GM10847 (cell line): ENCODE data around the gene MYO1E.

Experiments used
- POLR2A ChIP-seq: IDR thresholded peaks from 2 replicates; pipeline ENCODE4 v1.6.1; 2011; ENCODE audit not compliant: insufficient read length; ENCODE audit errors: extremely low read depth

Gene MYO1E

DNA sequence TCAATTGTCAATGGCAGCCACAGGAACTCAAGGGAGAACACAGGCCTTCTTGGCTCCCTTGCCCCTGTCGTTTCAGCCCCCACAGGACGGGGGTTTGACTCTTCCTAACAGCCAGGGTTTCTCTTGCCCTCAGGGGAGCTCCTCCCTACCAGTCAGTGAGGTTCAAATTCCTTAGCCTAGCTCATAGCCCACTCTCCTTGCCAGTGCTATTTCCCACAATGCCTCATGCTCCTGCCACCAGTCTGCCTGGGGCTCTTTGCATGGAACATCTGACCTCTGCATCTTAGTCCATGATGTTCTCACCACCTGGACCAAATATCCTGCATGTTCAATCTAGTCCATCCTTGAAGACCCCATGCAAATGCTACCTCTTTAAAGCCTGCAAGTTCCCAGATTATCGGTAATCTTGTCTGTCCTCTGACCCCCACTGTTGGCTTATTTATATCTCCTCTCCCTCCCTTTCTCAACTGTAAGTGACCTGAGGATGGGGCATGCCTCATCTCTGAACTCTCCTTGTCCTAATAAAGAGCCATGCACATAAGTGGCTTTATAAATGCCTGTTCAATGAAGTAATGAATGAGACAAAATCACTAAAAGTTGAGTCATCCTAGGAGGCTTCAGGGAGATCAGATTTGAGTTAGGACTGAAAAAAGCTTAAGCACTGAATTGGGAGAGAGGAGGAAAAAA is 78.0 kb downstream of the MYO1E start:
- TF ChIP-seq POLR2A, result no peak

DNA sequence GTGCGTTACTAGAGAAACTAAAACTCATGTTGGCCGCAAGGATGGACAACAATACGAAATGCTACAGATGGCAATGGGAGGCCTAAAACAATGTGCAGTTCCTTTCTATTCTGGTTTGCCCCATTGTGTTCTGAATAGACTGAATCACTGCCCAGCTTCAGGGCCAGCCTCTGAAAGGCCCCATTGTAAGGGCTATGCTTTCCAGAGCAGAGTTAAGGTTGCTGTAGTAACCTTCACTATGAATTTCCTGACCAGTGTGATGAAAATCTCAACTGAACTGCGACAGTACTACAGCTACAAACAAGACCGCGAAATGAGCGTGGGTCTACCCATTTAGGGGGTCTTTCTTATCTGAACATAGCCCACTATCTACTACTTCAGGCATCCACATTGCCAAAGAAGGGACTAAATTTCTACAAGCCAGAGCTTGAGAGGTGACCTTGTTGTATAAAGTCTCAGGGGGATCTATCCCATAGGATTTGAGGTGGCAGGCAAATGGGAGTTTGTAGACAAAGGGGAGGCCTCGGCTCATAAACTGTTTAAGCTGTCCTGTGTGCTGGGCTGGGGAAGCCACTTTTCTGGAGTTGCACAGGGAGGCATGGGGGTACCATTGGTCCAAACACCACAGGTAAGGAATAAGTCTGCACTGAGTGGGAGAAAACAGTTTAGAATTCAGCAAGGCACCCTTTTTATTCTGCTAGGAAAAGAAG is 80.1 kb downstream of the MYO1E start:
- no peak for TF ChIP-seq POLR2A

DNA sequence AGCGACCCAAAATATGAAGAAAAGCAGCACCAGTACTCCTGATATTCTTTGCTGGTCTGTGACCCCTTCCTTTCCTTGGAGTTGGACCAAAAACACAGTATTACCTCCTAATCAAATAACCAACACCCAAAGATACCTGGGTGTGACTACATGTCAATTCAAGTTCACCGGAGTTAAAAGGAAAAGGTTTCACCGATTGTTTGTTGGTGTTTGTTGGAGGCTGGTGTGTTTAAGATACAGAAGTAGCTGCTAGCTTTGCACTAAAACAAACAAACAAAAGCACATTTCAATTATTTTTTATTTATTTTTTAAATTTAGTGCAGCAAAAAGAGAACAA is 81.5 kb downstream of the MYO1E start:
- no peak for TF ChIP-seq POLR2A

DNA sequence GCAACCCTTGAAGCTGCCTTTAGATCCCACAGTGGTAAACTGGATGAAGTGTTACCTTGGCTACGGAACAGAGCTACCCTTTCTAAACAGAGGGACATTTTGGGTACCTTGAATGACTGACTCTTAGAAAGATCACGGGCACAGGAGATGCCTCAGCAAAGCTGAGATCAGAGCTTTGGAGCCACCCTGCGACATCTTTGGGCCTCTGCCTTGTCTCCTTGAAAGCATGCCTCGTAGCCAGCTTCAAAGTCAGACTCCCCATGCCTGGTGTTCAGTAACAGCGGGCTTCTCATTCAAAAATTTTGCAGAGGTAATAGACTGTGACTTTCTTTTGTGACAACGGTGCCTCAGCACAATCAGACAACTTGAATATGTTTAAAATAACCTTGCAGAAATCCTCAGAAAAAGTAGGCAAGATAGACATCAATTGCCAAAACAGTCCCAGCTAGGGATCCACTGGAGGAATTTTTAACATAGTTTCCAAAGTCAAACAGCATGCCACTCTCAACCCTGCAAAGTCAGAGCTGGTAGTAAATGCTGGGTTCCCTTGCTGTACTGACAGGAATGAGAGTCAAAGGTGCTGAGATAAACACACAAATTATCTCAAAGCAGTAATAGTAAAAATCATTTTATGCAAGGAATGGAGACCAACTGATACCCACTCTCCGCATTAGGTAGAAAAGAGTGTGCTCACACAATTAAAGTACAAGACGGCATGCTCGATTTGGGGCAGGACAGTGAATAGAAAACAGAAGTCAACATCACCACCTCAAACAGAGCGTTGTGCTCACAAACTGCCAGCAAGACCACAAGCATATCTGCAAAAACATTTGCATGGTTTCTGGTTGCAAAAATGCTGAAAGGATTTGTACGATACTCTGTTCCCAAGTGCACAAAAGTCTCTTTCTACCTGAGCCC is 82.1 kb downstream of the MYO1E start:
- TF ChIP-seq POLR2A, result no peak

DNA sequence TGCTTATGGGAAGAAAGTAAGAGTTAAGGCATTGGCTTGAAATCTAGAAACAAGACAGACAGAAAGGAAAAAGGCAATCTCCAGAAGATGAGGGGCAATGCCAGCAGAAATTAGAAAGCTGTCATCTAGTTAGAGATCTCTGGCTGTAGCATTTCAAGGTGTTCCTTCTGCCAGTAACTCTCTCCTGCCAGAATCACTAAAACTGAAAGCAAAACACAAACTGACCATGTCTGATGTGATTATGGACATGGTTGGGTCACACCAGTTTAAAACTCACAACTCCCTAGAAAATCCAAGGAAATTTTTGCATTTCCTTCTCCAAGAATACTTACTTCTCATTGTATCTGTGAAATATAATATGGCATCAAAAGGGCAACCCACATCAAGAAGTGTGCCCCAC is 83.1 kb downstream of the MYO1E start:
- TF ChIP-seq POLR2A, result no peak

DNA sequence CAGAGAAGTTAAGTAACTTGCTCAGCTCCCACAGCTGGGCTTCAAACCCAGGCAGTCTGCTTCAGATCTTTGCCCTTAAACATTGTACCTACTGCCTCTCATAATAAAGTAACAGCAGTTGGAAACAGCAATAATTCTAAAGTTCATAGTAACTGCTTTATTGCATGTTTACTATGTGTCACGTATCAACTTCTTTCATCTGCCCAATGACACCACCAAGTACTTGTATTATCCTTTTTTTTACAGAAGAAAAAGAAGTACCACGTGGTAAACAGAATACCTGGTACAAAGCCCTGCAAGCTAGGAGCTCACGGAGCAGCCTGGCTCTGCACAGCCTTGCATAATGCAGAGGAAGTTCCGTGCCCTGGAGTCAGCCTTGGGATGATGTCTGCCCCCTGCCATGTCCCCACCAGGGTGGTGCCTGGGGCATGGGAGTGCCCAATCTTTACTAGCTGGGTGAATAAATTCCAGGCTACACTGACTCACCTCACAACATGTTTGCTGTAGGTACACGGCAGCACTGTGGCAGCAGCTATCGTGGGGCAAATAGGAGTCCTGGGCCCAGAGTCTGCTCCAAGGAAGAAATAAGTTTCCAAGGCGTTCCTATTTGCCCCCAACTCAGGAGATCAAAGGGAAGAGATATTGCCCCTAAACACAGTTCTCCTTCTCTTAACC is 88.8 kb downstream of the MYO1E start:
- no peak for TF ChIP-seq POLR2A

DNA sequence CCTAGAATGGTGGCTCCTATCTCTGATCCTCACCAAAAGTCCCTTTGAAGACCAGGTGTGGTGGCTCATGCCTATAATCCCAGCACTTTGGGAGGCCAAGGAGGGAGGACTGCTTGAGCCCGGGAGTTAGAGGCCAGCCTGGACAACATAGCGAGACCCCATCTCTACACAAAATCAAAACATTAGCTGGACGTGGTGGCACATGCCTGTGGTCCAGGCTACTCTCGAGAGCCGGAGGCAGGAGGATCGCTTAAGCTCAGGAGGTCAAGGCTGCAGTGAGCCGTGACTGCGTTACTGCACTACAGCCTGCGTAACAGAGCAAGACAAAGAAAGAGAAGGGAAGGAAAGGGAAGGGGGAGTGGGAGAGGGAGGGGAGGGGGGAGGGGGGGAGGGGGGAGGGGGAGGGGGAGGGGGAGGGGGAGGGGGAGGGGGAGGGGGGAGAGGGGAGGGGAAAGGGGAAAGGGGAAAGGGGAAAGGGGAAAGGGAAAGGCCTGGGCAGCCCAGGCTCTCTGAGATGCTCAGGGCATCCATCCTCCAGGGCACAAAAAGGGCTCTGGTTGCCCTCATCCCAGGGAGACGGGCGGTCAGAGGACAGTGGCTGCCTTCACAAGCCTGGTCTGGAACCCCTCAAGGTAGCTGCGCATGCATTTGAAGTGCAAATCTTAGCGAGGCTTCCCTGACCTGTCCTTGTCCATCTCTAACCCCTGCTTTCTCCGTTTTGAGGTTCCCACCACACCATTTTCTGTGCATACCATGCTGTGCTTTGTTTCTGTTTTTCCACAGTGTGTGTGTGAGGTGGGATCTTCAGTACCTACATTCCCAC is 89.9 kb downstream of the MYO1E start:
- no peak for TF ChIP-seq POLR2A

DNA sequence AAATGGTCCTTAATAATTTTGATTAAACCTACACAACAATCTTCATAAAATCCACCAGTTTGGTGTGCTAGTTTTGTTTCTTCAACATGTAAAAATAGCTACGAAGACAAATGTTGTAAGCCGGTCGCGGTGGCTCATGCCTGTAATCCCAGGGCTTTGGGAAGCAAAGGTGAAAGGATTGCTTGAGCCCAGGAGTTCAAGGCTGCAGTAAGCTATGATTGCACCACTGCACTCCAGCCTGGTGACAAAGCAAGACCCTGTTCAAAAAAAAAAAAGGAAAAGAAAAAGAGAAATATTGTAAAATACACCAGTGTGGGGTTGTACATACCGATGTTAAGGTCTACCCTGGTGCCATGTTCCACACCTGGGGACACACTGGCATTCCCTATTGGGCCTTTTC is 91.0 kb downstream of the MYO1E start:
- TF ChIP-seq POLR2A, result no peak

DNA sequence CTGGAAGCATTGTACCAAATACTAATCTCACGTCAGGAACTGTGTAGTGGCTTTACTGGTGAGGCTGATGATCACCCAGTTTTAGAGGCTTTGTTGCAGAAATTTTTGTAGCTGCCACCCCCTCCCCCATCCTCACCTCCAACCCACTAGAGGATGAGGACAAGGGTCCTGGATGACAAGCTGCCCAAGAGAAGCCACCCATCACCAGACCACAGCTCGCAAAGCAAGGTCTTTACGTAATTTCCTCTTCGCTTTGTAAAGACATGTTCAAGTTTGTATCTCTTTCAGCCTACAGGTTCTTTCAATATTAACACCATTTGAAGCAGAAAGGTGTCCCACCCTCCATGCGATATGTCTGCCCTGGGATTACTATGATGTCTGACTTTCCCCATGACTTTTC is 91.8 kb downstream of the MYO1E start:
- no peak for TF ChIP-seq POLR2A

DNA sequence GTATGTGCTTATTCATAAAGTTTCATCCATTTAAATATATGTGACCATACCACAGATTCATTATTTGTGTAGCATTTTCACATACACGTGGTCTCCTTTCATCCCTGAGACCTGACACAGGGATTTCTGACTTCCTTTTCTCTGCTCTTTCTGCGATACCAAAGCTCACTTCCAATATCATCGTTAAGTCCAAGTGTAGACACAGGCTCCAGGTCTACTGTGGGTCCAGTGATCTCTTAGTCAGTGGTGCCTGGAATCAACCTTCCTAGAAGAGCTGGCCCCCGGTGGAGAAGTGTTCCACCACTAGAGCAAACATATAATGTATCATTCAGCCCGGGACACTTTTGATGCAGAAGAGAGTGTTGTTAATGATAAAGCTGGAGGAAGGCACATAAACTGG is 93.6 kb downstream of the MYO1E start:
- TF ChIP-seq POLR2A, result no peak

DNA sequence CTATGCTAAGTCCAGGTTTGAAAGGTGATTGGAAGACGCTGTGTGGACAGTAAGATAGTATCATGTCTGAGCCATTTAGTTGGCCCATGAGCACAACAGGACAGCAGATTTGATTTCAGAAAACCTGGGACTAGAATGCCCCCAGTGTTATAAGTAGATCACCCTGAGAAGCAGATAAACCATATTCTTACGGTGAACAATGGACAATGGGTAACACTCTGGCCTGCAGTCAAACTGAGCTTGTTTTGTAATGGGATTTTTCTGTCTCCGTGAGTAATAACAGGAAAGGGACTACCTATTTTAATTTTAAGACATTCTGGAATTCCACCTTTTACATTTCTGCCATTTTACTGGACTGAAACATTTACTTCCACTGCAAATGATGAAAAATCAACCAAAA is 94.6 kb downstream of the MYO1E start:
- no peak for TF ChIP-seq POLR2A

DNA sequence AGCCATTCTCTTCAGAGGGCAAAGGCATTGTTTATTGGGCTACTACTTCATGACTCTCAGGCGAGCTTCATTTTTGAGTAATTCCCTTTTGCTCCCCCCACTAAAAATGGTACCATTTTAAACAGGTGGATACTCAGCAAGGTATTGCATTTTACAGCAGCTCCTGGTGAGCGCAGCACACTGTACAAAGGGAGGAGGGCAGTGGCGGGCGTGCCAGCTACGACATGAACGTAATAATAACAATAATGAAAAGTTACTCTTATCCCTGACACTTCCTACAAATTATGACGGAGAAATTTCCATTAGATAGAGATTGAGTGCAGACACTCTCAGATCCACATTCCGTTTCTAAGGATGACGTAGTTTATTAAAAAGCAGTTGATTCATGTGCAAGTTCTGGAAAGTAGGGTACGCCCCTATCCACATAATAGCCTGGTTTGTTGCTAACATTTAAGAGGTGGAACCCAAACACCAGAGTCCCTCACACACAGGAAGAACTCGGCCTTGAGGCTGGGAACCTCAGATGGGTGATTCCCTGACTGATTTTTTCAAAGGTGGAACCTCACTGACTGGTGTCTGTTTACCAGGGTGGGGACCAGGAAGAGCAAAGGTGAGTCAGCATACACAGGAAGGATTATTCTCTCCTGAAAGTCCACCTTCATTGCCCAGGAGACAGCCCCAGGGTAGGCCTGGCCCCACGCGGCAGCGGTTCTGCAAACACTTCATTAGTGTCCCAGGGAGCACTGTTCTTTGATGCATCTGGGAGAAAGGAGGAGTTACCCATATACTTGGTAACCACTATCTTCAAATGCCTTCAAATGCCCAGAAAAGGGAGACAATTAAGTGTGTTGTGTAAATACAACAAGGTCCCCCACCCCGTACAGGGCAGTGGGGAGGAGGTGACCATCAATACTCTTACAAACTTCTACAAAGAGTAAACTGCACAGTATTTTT is 96.2 kb downstream of the MYO1E start:
- TF ChIP-seq POLR2A, result no peak

DNA sequence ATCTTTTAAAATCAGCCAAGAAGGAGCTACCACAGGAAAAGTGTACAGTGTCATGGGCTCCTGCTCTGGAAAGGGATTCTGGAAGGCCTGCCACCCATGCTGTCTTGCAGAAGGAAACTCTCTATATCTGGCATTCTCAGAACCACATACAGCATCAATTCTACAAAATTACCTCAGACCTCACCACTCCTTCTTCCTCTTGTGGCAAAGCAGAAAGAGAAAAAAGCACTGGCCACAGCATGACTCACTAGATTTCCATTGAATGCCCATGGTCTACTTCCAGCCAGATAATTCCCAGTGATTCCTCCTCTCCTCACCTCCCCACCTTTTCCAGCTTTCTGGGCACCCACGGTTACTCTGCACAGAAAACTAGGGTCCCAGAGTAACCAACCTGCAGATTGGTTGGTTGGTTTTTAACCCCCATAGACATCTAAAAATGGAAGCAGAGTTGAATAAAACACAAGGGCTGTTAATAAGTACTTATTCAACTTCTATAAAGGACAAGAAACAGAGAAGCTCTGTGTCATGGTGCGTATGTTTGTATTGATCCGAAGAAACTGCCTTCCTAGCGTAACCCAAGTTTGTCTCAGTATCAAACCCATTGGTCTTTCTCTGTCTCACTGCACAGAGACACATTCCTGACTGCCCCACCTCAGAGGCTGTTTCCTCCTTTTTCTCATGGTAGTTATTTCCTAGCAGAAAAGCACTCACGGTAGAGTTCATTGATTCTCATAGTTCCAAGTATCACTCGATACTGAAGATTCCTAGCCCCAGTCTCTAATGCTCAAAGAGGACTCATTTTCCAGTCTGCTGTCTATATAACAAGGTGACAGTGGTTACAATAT is 98.3 kb downstream of the MYO1E start:
- TF ChIP-seq POLR2A, result no peak
